ENCODE results near the gene NUP210L. TPM values are rescaled to one million over a fixed set of nuclear protein-coding genes. Genes with fewer than 3 reads are reported as not detected.

The NUP210L gene
- total and polyA plus RNA-seq, 2 of the 13 experiments (the other 11 are each of a cell fraction or from before 2014, with no cell fraction given), result not detected

DNA sequence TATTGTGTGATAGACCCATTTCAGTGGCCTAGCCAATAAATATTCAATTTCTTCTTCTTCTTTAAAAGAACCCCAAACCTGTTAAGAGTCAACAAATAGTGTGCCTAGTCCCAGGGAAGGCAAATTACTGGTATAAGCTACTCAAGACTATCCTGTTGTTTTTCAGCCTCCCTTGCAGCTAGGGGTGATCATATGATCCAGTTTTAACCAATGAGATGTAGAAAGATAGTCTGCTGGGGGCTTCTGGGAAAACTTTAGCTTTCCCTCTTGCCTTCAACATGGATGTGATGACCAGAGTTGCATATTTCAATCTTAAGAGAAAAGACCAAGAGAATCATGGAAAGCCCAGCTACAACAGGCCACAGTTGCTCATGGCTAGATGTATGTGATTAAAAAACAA is 4.7 kb upstream of the NUP210L start:
- FAIRE-seq, result no peak
- no peaks in the 10 kb centered on the region for H3K79me2 ChIP-seq (ENCODE audit: insufficient read depth, low read length)
- no peak overlapping the region for H3K4me2 ChIP-seq (ENCODE audit: low read depth, low read length)
- BruUV-seq (replicated peaks), result no TSS peak
- in situ Hi-C loops (cut with HindIII; ENCODE audit: extremely low pct_ligation_motif_present, low pct_unique_long_range_greater_than_20kb), result no loop called here
- POLR2A ChIA-PET, result no interaction called here
- H3K9ac ChIP-seq (ENCODE audit: insufficient read depth, low read depth, low read length), result no peak overlapping the region
- no peak overlapping the region for H3K4me3 ChIP-seq (replicated peaks in 1 of 3; ENCODE audit: insufficient read depth in 1 of 3, low read depth in 2 of 3, low read length in 3 of 3)
- no peak overlapping the region for H3K27ac ChIP-seq (ENCODE audit: extremely low read length, insufficient read depth, low read length)
- no peaks in the 10 kb centered on the region; the same call in 1 of the 2 replicates for H4K20me1 ChIP-seq (ENCODE audit: insufficient read depth, low read length)
- peaks cover 20 to 67% of the 10 kb centered on the region in 2 experiments for H3K36me3 ChIP-seq (replicated peaks in 1 of 2; ENCODE audit: control insufficient read depth in 1 of 2, insufficient read depth in 2 of 2, low read length in 2 of 2)
- H3K9me3 ChIP-seq (ENCODE audit: low read length), result no peaks in the 10 kb centered on the region
- no peak overlapping the region for H2AFZ ChIP-seq (ENCODE audit: low read length)
- no peaks in the 10 kb centered on the region for H3K4me1 ChIP-seq (ENCODE audit: insufficient read depth, low read length)
- CTCF ChIA-PET (ENCODE audit: low intra/inter-chr PET ratio, low total read pairs), result no interaction called here
- DNase-seq (ENCODE audit: low spot score), result no peak
- no peak for TF ChIP-seq CHD2 (IDR thresholded peaks at IDR 0.05; ENCODE audit: low read depth, low read length)
- TF ChIP-seq ARNT (IDR thresholded peaks at IDR 0.05), result no peak
- TF ChIP-seq, protein P1, sequence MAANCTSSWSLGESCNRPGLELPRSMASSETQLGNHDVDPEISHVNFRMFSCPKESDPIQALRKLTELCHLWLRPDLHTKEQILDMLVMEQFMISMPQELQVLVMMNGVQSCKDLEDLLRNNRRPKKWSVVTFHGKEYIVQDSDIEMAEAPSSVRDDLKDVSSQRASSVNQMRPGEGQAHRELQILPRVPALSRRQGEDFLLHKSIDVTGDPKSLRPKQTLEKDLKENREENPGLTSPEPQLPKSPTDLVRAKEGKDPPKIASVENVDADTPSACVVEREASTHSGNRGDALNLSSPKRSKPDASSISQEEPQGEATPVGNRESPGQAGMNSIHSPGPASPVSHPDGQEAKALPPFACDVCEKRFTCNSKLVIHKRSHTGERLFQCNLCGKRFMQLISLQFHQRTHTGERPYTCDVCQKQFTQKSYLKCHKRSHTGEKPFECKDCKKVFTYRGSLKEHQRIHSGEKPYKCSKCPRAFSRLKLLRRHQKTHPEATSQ (CRISPR knock-in tag; IDR thresholded peaks at IDR 0.05; ENCODE audit: borderline replicate concordance), result no peak
- no peak for TF ChIP-seq SCMH1 (CRISPR knock-in tag; IDR thresholded peaks at IDR 0.05; ENCODE audit: borderline replicate concordance)
- no peak for TF ChIP-seq ZNF264 (CRISPR knock-in tag; IDR thresholded peaks at IDR 0.05)
- H3K27me3 ChIP-seq (ENCODE audit: control insufficient read depth in 1 of 2, insufficient read depth in 2 of 2, low read length in 2 of 2), result no peaks in the 10 kb centered on the region
- no peak for ATAC-seq
- intact Hi-C loops (cut with micrococcal nuclease; ENCODE audit: unreplicated experiment), result no loop called here

DNA sequence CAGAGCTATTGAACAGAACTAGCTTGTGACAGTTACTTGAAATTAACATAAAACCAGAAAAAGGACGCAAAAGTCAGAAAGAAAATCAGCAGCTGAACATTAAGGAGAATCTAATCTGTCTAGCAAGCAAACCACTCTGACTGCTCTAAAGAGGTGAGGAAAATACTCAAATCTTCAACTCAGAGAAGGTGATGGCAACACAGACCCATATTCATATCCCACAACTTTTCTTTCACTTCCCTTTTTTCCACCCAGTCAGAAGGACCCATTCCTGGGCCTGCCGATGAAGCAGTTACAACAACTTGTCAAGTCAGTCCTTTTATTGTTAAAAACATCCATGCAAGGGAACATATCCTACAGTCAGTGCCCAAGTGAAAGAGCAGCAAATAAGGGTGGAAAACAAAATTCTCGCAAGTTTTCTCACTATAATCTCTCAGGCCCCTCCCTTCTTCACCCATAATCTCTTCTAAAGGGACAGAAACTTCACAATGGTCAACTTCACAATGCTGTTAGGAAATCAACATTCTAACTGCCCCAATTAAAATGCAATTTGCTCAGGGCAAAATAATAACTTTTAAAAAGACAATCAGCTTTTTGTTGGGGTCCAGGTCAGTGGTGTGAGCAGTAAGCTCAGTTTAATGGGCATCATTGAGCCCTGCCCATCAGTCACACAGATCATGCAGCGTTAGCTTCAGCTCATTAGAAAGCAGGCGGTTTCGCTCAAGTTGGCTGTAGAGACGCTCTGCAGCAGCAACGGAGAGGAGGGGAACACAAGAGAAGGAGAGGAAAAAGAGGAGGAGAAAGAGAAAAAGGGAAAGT is 3.6 kb upstream of the NUP210L start:
- Histone ChIP-seq H3K36me3 (replicated peaks in 1 of 2; ENCODE audit: control insufficient read depth in 1 of 2, insufficient read depth in 2 of 2, low read length in 2 of 2) (peaks cover 18 to 58% of the 10 kb centered on the region in 2 experiments), H2AFZ (ENCODE audit: low read length) (no peak overlapping the region), H3K4me1 (ENCODE audit: insufficient read depth, low read length) (no peaks in the 10 kb centered on the region), H3K79me2 (ENCODE audit: insufficient read depth, low read length) (no peaks in the 10 kb centered on the region), H3K27me3 (ENCODE audit: control insufficient read depth in 1 of 2, insufficient read depth in 2 of 2, low read length in 2 of 2) (no peaks in the 10 kb centered on the region), H4K20me1 (ENCODE audit: insufficient read depth, low read length) (no peaks in the 10 kb centered on the region; the same call in 1 of the 2 replicates), H3K4me3 (replicated peaks in 1 of 3; ENCODE audit: insufficient read depth in 1 of 3, low read depth in 2 of 3, low read length in 3 of 3) (no peak overlapping the region), H3K4me2 (ENCODE audit: low read depth, low read length) (no peak overlapping the region), H3K27ac (ENCODE audit: extremely low read length, insufficient read depth, low read length) (no peak overlapping the region), H3K9me3 (ENCODE audit: low read length) (no peaks in the 10 kb centered on the region), H3K9ac (ENCODE audit: insufficient read depth, low read depth, low read length) (no peak overlapping the region)
- in situ Hi-C loops (cut with HindIII; ENCODE audit: extremely low pct_ligation_motif_present, low pct_unique_long_range_greater_than_20kb) (no loop called here), intact Hi-C loops (cut with micrococcal nuclease; ENCODE audit: unreplicated experiment) (no loop called here)
- 96% methylated on average over 8 of the region's 8 CpGs for WGBS (ENCODE audit: low lambda C conversion rate)
- no peak for FAIRE-seq
- TF ChIP-seq TAF15 (IDR thresholded peaks at IDR 0.05; ENCODE audit: low read depth, low read length, poor library complexity, severe bottlenecking), result no peak
- no peak for TF ChIP-seq REXO4 (CRISPR knock-in tag; IDR thresholded peaks at IDR 0.05; ENCODE audit: borderline replicate concordance)
- TF ChIP-seq IKZF1 (IDR thresholded peaks at IDR 0.05), result no peak
- no peak for ATAC-seq
- DNase-seq (ENCODE audit: low spot score), result no peak
- POLR2A ChIA-PET, result no interaction called here
- BruUV-seq (replicated peaks), result no TSS peak
- CTCF ChIA-PET (ENCODE audit: low intra/inter-chr PET ratio, low total read pairs), result no interaction called here

Measured in HepG2 (cell line).